Daoy (cell line): Measurements from ENCODE around the gene ZC2HC1B. TPM values are rescaled to one million over a fixed set of nuclear protein-coding genes. Genes with fewer than 3 reads are reported as not detected.

Experiments
- DNase-seq: peaks from one replicate; pipeline ENCODE4 v3.0.0-alpha.2; 2015; ENCODE audit warnings: low read depth
- total RNA-seq: library from RNA; depleted of rRNA; stranded (reverse); fragments of >200 nt; shearing (Covaris generic); gene quantifications from 2 replicates; pipeline ENCODE4 v1.2.3, GENCODE V29; 2014

Gene ZC2HC1B
- total RNA-seq, 1 experiment from 2014 or later, result not detected

- DNase-seq, result no peak
These were observed 97.9 kb downstream of the ZC2HC1B start for GRCh38 chr6:143961886-143962878.

DNA sequence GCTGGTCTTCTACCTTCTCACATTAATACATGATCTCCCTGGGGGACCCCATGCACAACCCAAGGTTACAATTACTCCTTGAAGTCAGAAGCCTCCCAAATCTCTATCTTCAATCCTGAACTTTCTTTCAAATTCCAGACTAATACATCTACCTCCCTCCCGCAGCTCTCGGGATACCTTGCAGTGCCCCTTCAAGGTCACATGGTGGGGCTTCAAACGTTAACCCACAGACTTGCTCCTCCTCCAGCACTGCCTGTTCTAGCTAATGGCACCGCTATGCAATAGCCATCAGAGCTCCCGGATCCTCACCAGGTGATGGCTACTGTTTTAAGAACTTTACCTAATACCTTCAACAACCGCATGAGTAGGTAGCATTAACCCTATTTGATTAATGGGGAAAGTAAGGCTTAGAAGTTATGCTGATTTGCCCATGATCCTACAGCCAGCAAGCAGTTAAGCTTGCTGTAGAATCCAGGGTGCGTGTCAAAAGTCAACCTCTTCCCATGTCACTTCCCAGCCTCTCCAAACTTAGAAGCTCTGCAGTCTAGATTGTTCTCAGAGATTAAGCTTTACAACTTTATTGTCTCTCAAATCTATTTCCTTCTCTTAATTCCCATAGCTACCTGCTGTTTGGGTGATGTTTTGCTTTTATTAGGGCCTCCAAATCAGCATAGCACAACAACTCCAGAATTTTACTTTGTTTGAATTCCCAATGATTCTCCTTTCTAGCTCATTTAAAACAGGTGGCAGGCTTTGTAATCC, 99.1 kb downstream of the ZC2HC1B start:
- DNase-seq, result no peak

- DNase-seq, result no peak
These were observed 100.4 kb downstream of the ZC2HC1B start for GRCh38 chr6:143964674-143965081.

DNA sequence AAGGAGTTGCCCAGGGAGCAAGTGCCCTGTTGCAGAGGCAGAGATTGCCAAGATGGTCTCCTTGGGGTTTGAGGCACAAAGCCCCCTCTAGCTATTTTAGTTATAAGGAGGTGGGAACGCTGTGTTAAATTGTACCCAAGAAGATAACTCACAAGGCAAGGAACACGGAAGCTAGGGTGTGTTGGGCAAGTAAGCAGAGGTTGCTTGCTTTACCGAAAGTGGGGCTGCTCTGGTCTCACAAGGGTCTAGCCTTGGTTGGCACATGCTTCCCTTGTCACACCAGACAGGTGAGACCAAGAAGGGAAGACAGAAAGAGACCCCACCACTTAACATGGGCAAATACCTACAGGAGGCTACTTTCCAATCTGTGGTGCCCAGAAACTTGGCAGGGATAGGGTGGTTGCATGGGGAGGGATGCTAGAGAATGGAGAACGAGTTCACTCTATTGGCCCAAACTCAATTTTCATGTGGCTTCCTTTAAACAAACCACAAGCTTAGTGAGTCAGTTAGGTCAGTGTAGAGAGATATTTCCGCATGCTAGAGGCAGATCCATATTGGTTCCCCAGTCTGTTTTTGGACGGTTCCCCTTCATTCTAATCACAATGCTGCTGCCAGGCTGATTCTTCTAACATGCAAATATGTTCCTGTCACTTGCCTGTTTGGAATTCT, 101.4 kb downstream of the ZC2HC1B start:
- peak; percentile 75 for DNase-seq

- no peak for DNase-seq
These were observed 102.0 kb downstream of the ZC2HC1B start for GRCh38 chr6:143966312-143966711.

DNA sequence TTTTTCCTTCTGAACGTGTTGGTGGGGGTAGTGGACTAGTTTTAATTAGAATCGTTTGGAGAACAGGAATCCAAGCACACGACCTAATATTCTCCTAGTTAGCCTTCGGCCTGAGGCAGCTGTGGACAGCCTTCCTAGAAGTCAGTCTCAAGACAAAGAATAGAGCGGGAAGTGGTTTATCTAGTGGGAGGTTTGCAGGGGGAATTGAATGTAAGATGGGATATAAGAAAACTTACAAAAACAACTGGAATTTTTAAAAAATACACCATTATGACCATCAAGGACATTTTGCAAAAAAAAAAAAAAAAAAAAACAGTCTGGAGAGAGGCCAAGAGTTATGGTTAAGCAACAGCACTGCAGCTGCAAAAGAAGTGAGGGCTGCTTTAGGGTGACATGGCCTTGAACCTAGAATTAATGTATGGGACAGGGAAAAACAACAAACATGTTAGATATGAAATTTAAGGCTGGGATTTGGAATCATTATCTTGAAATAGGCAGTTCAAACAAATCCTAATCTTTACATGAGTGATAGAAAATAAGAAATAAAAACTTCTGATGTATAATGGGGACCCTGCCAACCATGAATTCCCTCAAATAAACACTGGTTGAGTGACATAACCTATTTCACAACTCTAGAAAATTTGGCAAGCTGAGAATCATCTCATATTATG, 103.6 kb downstream of the ZC2HC1B start:
- no peak for DNase-seq

DNA sequence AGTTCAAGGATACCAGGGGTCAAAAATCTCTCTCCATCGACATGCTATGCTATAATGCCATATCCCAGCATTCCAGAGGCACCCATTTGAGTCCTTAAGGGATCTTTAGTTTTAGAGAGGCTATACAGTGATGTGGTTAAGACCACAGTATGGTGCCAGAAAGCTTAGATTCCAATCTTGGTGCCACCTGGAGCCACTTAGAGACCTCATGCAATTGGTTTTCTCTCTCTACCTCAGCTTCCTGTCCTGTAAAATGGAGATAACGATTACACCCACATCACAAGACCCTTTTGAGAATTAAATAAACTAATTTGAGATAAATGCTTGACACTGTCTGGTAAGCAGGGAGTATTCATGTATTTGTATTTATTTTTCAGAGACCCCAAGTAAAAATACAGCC, 104.8 kb downstream of the ZC2HC1B start:
- DNase-seq, result no peak

GRCh38 chr6:143970456-143971218, 106.4 kb downstream of the ZC2HC1B start:
- no peak for DNase-seq

DNA sequence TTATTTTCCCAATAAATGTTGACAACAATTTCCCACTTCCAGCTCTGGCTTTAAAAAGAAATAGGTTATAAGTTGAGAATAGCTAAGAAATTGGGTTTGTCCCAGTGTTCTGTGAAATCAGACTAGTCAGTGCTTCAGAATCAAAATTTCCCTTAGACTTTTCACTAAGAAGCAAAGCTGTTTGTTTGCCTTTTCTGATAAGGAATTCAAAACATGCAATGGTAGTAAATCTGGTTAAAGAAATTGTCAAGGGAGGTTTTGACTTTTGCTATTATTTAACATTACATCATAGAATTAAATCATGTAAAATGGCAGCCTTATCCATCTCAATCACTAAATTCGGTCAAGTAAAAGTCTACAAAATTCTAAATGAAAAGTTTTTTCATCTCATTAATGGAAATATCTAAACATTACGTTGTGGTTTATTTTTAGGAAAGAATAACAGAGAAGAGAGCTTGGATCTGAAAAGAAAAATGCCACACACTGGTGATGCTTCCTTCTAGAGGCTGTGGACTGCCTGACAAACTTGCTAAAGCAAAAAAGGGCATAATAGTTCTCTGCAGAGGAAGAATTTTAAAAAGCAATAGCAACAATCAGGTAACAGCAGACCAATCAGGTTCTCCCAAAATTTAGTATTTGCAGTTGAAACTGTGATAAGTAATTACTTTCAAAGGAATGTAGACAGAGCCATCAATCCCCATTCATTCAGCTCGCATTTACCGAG, 107.4 kb downstream of the ZC2HC1B start:
- DNase-seq, result no peak

GRCh38 chr6:143973097-143973966, 109.1 kb downstream of the ZC2HC1B start:
- DNase-seq, result no peak

DNA sequence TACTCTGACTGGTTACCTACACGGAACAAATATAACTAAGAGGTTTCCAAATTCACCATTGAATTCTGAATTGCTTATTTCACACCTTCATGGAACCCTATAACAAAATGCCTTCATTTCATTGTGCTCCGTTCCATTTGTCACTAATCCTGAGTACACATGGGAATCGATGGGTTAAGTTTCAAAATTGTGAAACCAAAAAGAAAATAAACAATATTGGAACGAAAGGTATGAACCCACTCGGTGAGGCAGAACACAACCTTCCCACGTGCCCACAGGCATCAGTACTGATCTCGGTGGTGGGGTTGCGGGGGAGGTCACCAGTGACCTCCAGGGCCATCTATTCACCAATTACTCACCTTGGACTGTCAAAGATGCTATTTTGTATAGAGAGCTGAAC, 109.8 kb downstream of the ZC2HC1B start:
- no peak for DNase-seq

- no peak for DNase-seq
These were observed 112.6 kb downstream of the ZC2HC1B start for GRCh38 chr6:143976806-143977349.

DNA sequence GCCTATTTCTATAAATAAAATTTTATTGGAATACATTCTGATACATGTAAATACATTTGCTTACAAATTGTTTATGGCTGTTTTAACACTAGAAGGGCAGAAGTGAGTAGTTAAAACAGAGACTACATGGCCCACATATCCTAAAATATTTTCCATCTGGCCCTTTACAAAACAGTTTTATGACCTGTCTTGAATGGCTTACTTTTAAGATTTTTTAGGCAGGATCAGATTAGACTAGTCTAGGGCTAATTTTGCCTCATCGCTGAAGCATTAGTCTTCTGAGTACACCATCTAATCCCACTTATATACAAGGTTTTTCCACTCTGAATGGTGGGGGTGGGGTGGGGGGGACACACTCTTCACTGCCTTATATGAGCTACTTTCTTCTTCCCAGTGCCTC, 116.6 kb downstream of the ZC2HC1B start:
- no peak for DNase-seq

- DNase-seq, result no peak
These were observed 118.7 kb downstream of the ZC2HC1B start for GRCh38 chr6:143982968-143983367.

DNA sequence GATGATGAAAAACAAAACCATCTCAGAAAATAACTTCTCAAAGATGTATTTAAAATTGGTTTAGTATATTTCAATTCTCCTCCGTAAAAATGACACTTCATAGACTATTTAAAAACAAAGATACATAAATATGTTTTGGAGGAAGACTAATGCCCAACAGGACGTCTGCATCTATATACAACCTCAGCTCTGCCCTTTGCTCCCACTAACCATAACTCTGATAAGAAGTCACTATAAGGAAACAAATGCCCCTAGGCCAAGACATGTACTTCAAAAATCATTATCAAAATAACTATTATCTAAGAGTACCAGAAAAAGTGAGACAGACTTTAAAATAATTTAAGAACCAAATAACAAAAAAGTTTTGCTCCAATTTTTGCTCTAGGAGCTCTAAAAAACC, 120.4 kb downstream of the ZC2HC1B start:
- no peak for DNase-seq

- DNase-seq, result no peak
These were observed 122.3 kb downstream of the ZC2HC1B start for GRCh38 chr6:143986463-143987065.
